ENCODE measurements around the gene KSR1. TPM values are rescaled to one million over a fixed set of nuclear protein-coding genes. Genes with fewer than 3 reads are reported as not detected.
"Not testable (repeated sequence)": the region's sequence is repeated elsewhere in the genome, so short reads cannot be mapped to it uniquely, and the experiment has no call there.

KSR1 gene
- total RNA-seq, 4 donors from 2014 or later, result 17.7 to 77.0 (median 34.6) TPM

DNA sequence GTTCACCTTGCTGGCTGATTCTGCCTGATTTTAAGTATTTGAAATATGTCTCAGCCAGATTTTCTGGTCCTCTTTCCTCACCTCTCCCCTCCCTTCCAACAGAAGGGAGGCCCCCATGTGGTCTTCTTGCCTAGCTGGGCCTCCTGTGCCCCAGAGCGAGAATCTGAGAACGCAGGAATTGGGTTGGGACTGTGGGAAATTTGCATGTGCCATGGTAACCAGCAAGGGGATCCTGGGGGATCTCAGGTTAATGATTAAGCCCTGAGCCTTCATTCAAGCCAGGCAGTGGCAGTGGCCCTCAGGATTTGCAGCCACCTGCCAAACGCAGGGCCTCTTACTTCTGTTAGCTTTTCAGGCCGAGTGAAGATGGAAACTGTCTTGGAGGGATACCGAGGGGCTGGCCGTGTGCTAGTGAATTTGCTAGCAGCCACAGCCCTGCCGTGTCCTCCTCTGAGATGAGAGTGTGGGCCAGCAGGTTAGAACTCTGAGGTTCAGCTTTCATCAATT, 40.2 kb downstream of the KSR1 start:
- no peaks in the 10 kb centered on the region for H3K27me3 ChIP-seq
- no peak overlapping the region for H3K4me3 ChIP-seq
- no peak for DNase-seq
- H3K27ac ChIP-seq, result no peak overlapping the region
- H3K9me3 ChIP-seq, result no peaks in the 10 kb centered on the region
- TF ChIP-seq, protein P1, sequence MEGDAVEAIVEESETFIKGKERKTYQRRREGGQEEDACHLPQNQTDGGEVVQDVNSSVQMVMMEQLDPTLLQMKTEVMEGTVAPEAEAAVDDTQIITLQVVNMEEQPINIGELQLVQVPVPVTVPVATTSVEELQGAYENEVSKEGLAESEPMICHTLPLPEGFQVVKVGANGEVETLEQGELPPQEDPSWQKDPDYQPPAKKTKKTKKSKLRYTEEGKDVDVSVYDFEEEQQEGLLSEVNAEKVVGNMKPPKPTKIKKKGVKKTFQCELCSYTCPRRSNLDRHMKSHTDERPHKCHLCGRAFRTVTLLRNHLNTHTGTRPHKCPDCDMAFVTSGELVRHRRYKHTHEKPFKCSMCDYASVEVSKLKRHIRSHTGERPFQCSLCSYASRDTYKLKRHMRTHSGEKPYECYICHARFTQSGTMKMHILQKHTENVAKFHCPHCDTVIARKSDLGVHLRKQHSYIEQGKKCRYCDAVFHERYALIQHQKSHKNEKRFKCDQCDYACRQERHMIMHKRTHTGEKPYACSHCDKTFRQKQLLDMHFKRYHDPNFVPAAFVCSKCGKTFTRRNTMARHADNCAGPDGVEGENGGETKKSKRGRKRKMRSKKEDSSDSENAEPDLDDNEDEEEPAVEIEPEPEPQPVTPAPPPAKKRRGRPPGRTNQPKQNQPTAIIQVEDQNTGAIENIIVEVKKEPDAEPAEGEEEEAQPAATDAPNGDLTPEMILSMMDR (IDR thresholded peaks at IDR 0.05), result no peak
- TF ChIP-seq POLR2A (IDR thresholded peaks at IDR 0.05), result no peak
- no peaks in the 10 kb centered on the region for H3K36me3 ChIP-seq
- no peaks in the 10 kb centered on the region for H3K4me1 ChIP-seq
- intact Hi-C loops (cut with DNase I; ENCODE audit: low total_unique reads), result no loop called here

DNA sequence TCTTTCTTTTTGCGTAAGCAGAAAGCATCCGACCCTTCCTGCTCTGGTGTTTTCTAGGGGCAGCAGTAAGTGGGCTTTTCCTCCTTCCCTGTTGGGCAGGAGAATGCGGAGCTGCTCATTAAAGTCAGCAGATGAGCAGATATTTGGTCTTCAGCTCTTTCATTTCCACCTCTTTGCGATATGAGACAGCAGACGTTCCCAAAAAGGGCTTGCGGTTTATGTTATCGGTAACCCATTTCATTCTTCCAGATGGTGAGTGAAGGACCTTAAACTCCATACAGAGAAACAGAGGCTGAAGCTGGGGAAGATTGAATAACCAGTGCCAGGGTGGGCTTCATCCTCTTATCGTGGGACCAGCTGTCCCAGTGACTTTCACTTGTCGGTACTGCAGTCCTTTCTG, 40.7 kb downstream of the KSR1 start:
- intact Hi-C loops (cut with DNase I; ENCODE audit: low total_unique reads), result no loop called here
- Histone ChIP-seq H3K4me3 (no peak overlapping the region), H3K27ac (no peak overlapping the region), H3K36me3 (no peaks in the 10 kb centered on the region), H3K27me3 (no peaks in the 10 kb centered on the region), H3K9me3 (no peaks in the 10 kb centered on the region), H3K4me1 (no peaks in the 10 kb centered on the region)
- no peak for DNase-seq
- no peak for TF ChIP-seq POLR2A (IDR thresholded peaks at IDR 0.05)
- TF ChIP-seq, protein P1 (IDR thresholded peaks at IDR 0.05), result no peak

DNA sequence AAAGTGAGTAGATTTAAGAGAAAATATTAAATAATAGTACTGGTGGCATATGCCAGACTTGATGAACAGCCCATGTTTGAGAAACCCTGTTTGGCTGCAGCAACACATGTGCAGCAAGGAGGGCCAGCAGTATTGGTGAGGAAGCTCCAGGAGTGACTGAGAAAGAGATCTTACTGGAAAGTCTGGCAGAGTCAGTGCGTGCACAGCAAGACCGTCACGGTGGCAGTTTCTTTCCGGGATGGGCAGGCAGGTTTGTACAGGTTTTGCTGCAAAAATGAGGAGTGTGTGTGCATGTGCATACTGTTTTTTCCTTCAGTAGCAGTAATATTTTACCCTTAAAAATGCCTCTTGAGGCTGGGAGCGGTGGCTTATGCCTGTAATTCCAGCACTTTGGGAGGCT, 41.4 kb downstream of the KSR1 start:
- DNase-seq, result no peak
- Histone ChIP-seq H3K9me3 (no peaks in the 10 kb centered on the region), H3K36me3 (no peaks in the 10 kb centered on the region), H3K4me1 (no peaks in the 10 kb centered on the region), H3K4me3 (no peak overlapping the region), H3K27me3 (no peaks in the 10 kb centered on the region), H3K27ac (no peak overlapping the region)
- intact Hi-C loops (cut with DNase I; ENCODE audit: low total_unique reads), result no loop called here
- TF ChIP-seq, protein P1 (IDR thresholded peaks at IDR 0.05), result no peak
- no peak for TF ChIP-seq POLR2A (IDR thresholded peaks at IDR 0.05)

DNA sequence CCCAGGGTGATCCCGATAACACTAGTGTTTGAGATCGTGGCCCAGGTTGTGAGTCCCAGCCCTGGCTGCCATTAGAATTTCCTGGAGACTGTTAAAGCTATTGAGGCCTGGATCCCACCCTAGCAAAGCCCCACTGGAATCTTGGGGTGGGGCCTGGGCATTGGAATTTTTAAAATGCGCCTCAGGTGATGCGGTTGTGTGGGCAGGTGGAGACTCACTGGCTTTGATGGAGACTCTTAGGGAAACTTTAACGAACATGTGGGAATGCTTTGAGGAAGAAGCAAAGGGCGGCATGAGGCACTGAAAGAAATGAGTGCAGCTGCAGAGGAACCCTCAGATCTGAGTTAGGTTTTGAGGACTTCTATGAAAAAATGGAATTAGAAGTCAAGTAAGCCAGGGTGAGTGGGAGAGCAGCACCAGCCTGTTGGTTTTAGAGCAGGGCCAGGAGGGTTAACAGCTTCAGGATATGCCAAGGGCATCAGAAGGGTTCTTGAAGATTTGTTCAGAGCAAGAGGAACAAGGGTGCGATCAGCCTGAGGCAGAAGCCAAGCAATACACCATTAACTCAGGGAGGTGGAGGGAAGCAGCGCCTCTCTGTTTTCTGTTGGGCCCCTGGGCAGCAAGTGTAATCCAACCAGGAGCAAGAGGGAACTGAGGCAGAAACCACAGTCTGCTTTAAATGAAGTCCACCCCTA, 42.5 kb downstream of the KSR1 start:
- intact Hi-C loops (cut with DNase I; ENCODE audit: low total_unique reads), result no loop called here
- TF ChIP-seq, protein P1 (IDR thresholded peaks at IDR 0.05), result no peak
- TF ChIP-seq POLR2A (IDR thresholded peaks at IDR 0.05), result no peak
- H3K4me1 ChIP-seq, result no peaks in the 10 kb centered on the region

DNA sequence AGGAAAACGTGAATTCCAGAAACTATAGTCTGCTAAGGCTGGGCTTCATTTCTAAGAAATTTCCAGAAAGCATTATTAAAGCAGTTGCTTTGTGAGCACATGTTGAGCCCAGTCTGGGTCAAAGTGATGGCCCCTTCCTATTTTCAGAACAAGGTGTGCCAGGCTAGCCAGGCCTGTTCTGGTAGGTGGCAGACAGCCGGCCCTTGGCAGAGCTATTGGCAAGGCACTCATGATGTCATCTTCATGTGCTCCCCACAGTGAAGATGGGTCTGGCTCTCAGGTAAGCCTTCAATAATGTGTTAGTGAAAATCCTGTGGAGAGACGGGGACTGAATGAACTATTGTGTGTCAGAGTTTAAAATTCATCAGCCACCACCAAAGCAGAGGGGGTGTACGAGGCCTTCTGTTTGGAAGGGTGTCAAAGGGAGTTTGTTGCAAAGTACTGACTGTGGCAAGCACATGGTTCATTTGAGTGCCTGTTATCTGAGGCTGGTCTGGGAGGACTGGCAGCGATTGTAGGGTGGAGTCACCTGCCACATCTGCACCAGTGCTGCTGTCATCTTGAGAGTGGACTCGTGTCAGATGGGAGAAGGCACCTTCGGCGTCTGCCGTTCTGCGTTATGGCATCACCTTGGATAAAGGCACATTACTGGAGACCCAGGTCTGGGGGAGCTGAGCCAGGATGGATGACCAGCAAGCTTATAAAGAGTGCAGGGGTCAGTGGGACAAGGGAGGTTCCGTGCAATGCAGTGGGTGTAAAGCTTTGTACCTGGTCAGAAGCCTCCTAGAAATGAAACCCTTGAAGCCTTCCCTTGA, 43.4 kb downstream of the KSR1 start:
- intact Hi-C loops (cut with DNase I; ENCODE audit: low total_unique reads), result no loop called here
- H3K4me1 ChIP-seq, result no peaks in the 10 kb centered on the region
- no peak for DNase-seq
- no peak overlapping the region for H3K27ac ChIP-seq
- no peaks in the 10 kb centered on the region for H3K9me3 ChIP-seq
- no peaks in the 10 kb centered on the region for H3K27me3 ChIP-seq
- no peaks in the 10 kb centered on the region for H3K36me3 ChIP-seq
- no peak overlapping the region for H3K4me3 ChIP-seq
- TF ChIP-seq, protein P1 (IDR thresholded peaks at IDR 0.05), result no peak
- no peak for TF ChIP-seq POLR2A (IDR thresholded peaks at IDR 0.05)

More for the DNA sequence above, 42.5 kb downstream of the KSR1 start:
- Histone ChIP-seq H3K27ac (no peak overlapping the region), H3K27me3 (no peaks in the 10 kb centered on the region), H3K4me3 (no peak overlapping the region), H3K9me3 (no peaks in the 10 kb centered on the region), H3K36me3 (no peaks in the 10 kb centered on the region)
- DNase-seq, result no peak

DNA sequence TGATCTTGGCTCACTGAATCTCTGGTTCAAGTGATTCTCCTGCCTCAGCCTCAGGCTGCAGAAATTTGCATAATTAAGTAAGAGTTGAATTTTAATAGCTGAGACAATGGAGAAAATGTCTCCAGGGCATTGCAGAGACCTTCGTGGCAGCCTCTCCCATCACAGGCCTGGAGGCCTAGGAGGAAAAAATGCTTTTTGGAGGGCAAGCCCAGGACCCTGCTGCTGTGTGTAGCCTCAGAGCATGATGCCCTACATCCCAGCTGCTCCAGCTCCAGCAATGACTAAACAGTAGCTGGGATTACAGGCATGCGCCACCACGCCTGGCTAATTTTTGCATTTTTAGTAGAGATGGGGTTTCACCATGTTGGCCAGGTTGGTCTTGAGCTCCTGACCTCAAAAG, 45.1 kb downstream of the KSR1 start:
- H3K27me3 ChIP-seq; intact Hi-C loops (cut with DNase I; ENCODE audit: low total_unique reads); H3K9me3 ChIP-seq; H3K4me1 ChIP-seq; DNase-seq; H3K4me3 ChIP-seq; H3K36me3 ChIP-seq; H3K27ac ChIP-seq: not testable (repeated sequence)

All from uterus (tissue), 4 donors.